Stimulated activated CD4-positive, alpha-beta T cell treated with anti-CD3 and anti-CD28 coated beads, Interleukin-15, amount 100 ng/mL, for 24 hours (primary cell): ENCODE results near the gene TMEM51.

Source experiments
- DNase-seq: peaks from one replicate; pipeline ENCODE4 v3.0.0-alpha.2; 2020

TMEM51 gene

GRCh38 chr1:15155888-15156741 is 2.6 kb downstream of the TMEM51 start:
- DNase-seq, result no peak

GRCh38 chr1:15156807-15157380 is 3.3 kb downstream of the TMEM51 start:
- no peak for DNase-seq

GRCh38 chr1:15157524-15158399 is 4.2 kb downstream of the TMEM51 start:
- no peak for DNase-seq

- no peak for DNase-seq
These were observed 5.1 kb downstream of the TMEM51 start for GRCh38 chr1:15158506-15159165.

GRCh38 chr1:15159166-15159555 is 5.6 kb downstream of the TMEM51 start:
- DNase-seq, result no peak

GRCh38 chr1:15160626-15161025 is 7.1 kb downstream of the TMEM51 start:
- no peak for DNase-seq

GRCh38 chr1:15167386-15167785 is 13.8 kb downstream of the TMEM51 start:
- DNase-seq, result no peak

- no peak for DNase-seq
These were observed 14.9 kb downstream of the TMEM51 start for GRCh38 chr1:15168479-15168878.

- DNase-seq, result no peak
These were observed 16.5 kb downstream of the TMEM51 start for GRCh38 chr1:15170071-15170470.

GRCh38 chr1:15171271-15171908 is 17.8 kb downstream of the TMEM51 start:
- DNase-seq, result no peak

- no peak for DNase-seq
These were observed 19.1 kb downstream of the TMEM51 start for GRCh38 chr1:15172405-15173259.

GRCh38 chr1:15173863-15174614 is 20.5 kb downstream of the TMEM51 start:
- DNase-seq, result no peak

GRCh38 chr1:15174615-15174983 is 21.1 kb downstream of the TMEM51 start:
- no peak for DNase-seq

- DNase-seq, result peak; percentile 15
These were observed 22.0 kb downstream of the TMEM51 start for GRCh38 chr1:15175324-15176094.

- DNase-seq, result no peak
These were observed 22.6 kb downstream of the TMEM51 start for GRCh38 chr1:15176120-15176519.

- no peak for DNase-seq
These were observed 23.5 kb downstream of the TMEM51 start for GRCh38 chr1:15176898-15177665.

GRCh38 chr1:15177710-15178166 is 24.2 kb downstream of the TMEM51 start:
- DNase-seq, result no peak

- no peak for DNase-seq
These were observed 25.3 kb downstream of the TMEM51 start for GRCh38 chr1:15178571-15179484.
